Measurements from ENCODE around the gene SMARCD1. TPM values are rescaled to one million over a fixed set of nuclear protein-coding genes. Genes with fewer than 3 reads are reported as not detected.

SMARCD1 gene
- total and polyA plus RNA-seq, 9 of the 15 experiments (the other 6 are each of a cell fraction or from before 2014, with no cell fraction given): 0.86 to 91.7 (median 48.0) TPM

DNA sequence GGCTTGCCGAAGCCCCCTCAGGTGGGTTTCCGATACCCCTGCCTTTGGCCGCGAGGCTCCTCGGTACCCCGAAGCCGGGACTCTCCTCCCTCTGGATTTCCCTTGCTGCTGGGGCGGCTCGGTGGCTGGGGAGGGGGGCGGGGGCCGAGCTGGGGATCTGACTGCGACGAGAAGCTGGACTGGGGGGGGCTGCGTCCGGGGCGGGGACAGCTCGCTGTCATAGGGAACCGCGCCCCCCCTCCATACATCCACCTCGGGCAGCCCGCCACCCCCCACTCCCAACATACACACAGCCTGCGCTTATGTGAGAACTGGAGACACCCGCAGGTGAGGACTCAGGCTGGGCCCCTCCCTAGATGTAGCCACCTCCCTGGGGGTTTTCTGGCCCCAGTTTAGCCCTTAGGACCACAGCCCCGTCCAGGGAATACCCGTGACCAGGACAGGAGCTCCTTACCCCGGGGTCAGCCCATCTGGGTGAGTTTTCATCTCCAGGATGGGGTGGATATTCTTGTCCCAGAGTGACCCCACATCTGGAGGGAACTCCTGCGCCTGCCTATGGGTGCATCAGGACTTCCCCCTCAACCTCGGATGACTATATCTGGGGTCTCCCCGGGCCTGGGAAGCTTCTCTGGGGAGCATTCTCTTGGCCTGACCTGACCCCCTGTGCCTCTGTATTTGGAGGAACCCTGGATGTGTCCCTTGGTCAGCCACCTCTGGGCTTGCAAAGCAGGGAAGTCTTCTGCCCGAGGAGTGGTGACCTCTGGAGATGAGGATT is 27.1 kb upstream of the SMARCD1 start:
- no peaks in the 10 kb centered on the region for H3K36me3 ChIP-seq (ENCODE audit: control insufficient read depth, insufficient read depth, low read length)
- in situ Hi-C loops (cut with MboI): loop anchor here (5.0 kb wide), 1 partner anchor 281 kb away; no protein-coding TSS in a partner anchor
- H3K27me3 ChIP-seq (ENCODE audit: control insufficient read depth in 2 of 2, insufficient read depth in 2 of 2, low read length in 2 of 2): peaks cover 14 to 54% of the 10 kb centered on the region in 2 experiments; a peak in 4 of 5 replicates
- FAIRE-seq (no peak), DNase-seq (ENCODE audit: extremely low read depth in 1 of 4, low spot score in 3 of 4) (peak in 2 of 4 experiments; percentile 54 to 61), ATAC-seq (no peak)
- no TSS peak for BruUV-seq (replicated peaks)
- H3K4me2 ChIP-seq (ENCODE audit: insufficient read depth, low read length): no peak overlapping the region; the same call in 1 of the 2 replicates
- H3K4me1 ChIP-seq (replicated peaks in 1 of 2; ENCODE audit: control insufficient read depth in 2 of 2, insufficient read depth in 2 of 2, low read length in 2 of 2): peaks cover 11 to 30% of the 10 kb centered on the region in 2 experiments; a peak in 4 of 5 replicates
- ChIA-PET POLR2A (interaction anchor here (1.0 to 1.4 kb wide), 2 partner anchors 10 to 17 kb away, joined by 3 to 5 read pairs; no protein-coding TSS in a partner anchor), CTCF (ENCODE audit: low intra/inter-chr PET ratio) (interaction anchor here (0.6 to 3.0 kb wide), 3 partner anchors 18 to 91 kb away, joined by 3 to 31 read pairs (median 3); no protein-coding TSS in a partner anchor)
- H2AFZ ChIP-seq (ENCODE audit: low read depth, low read length): no peak overlapping the region
- H3K79me2 ChIP-seq (ENCODE audit: control insufficient read depth, insufficient read depth, low read length): no peaks in the 10 kb centered on the region
- 14% methylated on average over 18 of the region's 30 CpGs for WGBS (ENCODE audit: insufficient coverage, low coverage, missing lambda C conversion rate)
- H4K20me1 ChIP-seq (replicated peaks; ENCODE audit: control insufficient read depth, insufficient read depth, low read length): peaks cover 28% of the 10 kb centered on the region
- no peaks in the 10 kb centered on the region for H3K9me3 ChIP-seq (replicated peaks; ENCODE audit: control insufficient read depth, insufficient read depth, low read depth, low read length)
- H3K4me3 ChIP-seq: peak overlapping the region; percentile 47
- no peak for TF ChIP-seq JUND (IDR thresholded peaks at IDR 0.05; ENCODE audit: borderline replicate concordance, low read depth, low read length)
- TF ChIP-seq JUND (tag; IDR thresholded peaks at IDR 0.05; ENCODE audit: borderline replicate concordance, low read depth, low read length): no peak
- TF ChIP-seq SMAD1 (IDR thresholded peaks at IDR 0.05; ENCODE audit: low read depth, low read length, partially characterized antibody): no peak
- TF ChIP-seq SAFB2 (IDR thresholded peaks at IDR 0.05; ENCODE audit: borderline replicate concordance, low read depth, low read length, severe bottlenecking): no peak
- no peak for TF ChIP-seq ZNF76 (CRISPR knock-in tag; IDR thresholded peaks at IDR 0.05; ENCODE audit: borderline replicate concordance)
- TF ChIP-seq ZSCAN32 (CRISPR knock-in tag; IDR thresholded peaks at IDR 0.05): no peak
- no peak for TF ChIP-seq BRCA1 (IDR thresholded peaks at IDR 0.05)
- TF ChIP-seq BRCA1 (CRISPR knock-in tag; IDR thresholded peaks at IDR 0.05): no peak
- no peak for TF ChIP-seq RB1 (IDR thresholded peaks at IDR 0.05; ENCODE audit: low read depth)
- no peak for TF ChIP-seq DMBX1 (CRISPR knock-in tag; IDR thresholded peaks at IDR 0.05; ENCODE audit: borderline replicate concordance)
- no peak for TF ChIP-seq FOXJ3 (CRISPR knock-in tag; IDR thresholded peaks at IDR 0.05)
- no peak for TF ChIP-seq SRSF1 (IDR thresholded peaks at IDR 0.05; ENCODE audit: low read depth, low read length)
- no peak for TF ChIP-seq CXXC5 (CRISPR knock-in tag; IDR thresholded peaks at IDR 0.05)
- TF ChIP-seq ZNF124 (CRISPR knock-in tag; IDR thresholded peaks at IDR 0.05): no peak
- no peak overlapping the region for H3K27ac ChIP-seq (ENCODE audit: extremely low read depth, low read depth, low read length)
- H3K9ac ChIP-seq (ENCODE audit: insufficient read depth in 1 of 2, low read depth in 2 of 2, low read length in 2 of 2): no peak overlapping the region; a peak in 1 of 4 replicates
- H3K9me1 ChIP-seq (ENCODE audit: control insufficient read depth, insufficient read depth, low read length): no peaks in the 10 kb centered on the region
- intact Hi-C loops (cut with micrococcal nuclease): loop anchor here (5.0 kb wide), 1 partner anchor 281 kb away; no protein-coding TSS in a partner anchor

Measured in K562 (cell line).